GM23338 (cell line): Measurements from ENCODE around the gene FOXO3. TPM values are rescaled to one million over a fixed set of nuclear protein-coding genes. Genes with fewer than 3 reads are reported as not detected.

Source experiments
- ATAC-seq: fragments of 200-7000 bp; cut with Tn5 transposase; 3 replicates; pipeline ENCODE4 v1.9.1; 2020
- DNase-seq: peaks from one replicate; pipeline ENCODE4 v3.0.0-alpha.2; 2015; ENCODE audit warnings: low spot score
- H2AFZ ChIP-seq: fragments of 200-600 bp; sonication (generic); 2 replicates; pipeline ENCODE4 v1.8.0; 2016; ENCODE audit warnings: antibody characterized with exemption, mild to moderate bottlenecking, moderate library complexity
- H3F3A ChIP-seq: fragments of 200-600 bp; sonication (generic); replicated peaks from 2 replicates; pipeline ENCODE4 v1.8.0; 2017; ENCODE audit warnings: antibody characterized with exemption, mixed run types, low read depth
- H3K27ac ChIP-seq: fragments of 200-600 bp; sonication (generic); 2 replicates; pipeline ENCODE4 v1.6.1; 2016; ENCODE audit warnings: low read depth
- H3K27me3 ChIP-seq: fragments of 200-600 bp; sonication (generic); 2 replicates; pipeline ENCODE4 v1.8.0; 2016; ENCODE audit warnings: mild to moderate bottlenecking, mixed run types, moderate library complexity; ENCODE audit not compliant: insufficient read depth
- H3K36me3 ChIP-seq: fragments of 200-600 bp; sonication (generic); 2 replicates; pipeline ENCODE4 v1.8.0; 2016; ENCODE audit warnings: mild to moderate bottlenecking; ENCODE audit not compliant: insufficient read depth
- H3K4me1 ChIP-seq: fragments of 200-600 bp; sonication (generic); 2 replicates; pipeline ENCODE4 v1.8.0; 2016; ENCODE audit warnings: mild to moderate bottlenecking, moderate library complexity; ENCODE audit not compliant: insufficient read depth
- H3K4me2 ChIP-seq: fragments of 200-600 bp; sonication (generic); 2 replicates; pipeline ENCODE4 v1.7.1; 2017; ENCODE audit warnings: mixed run types
- H3K4me3 ChIP-seq: fragments of 200-600 bp; sonication (generic); 2 replicates; pipeline ENCODE4 v1.6.1; 2016; ENCODE audit warnings: mixed run types
- H3K79me2 ChIP-seq: fragments of 200-600 bp; sonication (generic); replicated peaks from 2 replicates; pipeline ENCODE4 v1.8.0; 2017; ENCODE audit warnings: mild to moderate bottlenecking; ENCODE audit not compliant: insufficient read depth
- H3K9me2 ChIP-seq: fragments of 200-600 bp; sonication (generic); 2 replicates; pipeline ENCODE4 v1.8.0; 2017; ENCODE audit not compliant: insufficient read depth
- H4K20me1 ChIP-seq: fragments of 200-600 bp; sonication (generic); replicated peaks from 2 replicates; pipeline ENCODE4 v1.8.0; 2017; ENCODE audit warnings: mild to moderate bottlenecking; ENCODE audit not compliant: insufficient read depth
- H3K27ac Mint-ChIP-seq: 2 replicates; pipeline ENCODE4 v1.8.0; 2020; ENCODE audit warnings: inconsistent platforms, mild to moderate bottlenecking, moderate library complexity, mixed read lengths
- H3K27me3 Mint-ChIP-seq: 3 replicates; pipeline ENCODE4 v1.8.0; 2022; ENCODE audit warnings: low read depth, mild to moderate bottlenecking, moderate library complexity, mixed read lengths, inconsistent platforms; ENCODE audit not compliant: insufficient read depth, poor library complexity
- H3K36me3 Mint-ChIP-seq: 3 replicates; pipeline ENCODE4 v1.8.0; 2021; ENCODE audit warnings: low read depth, mild to moderate bottlenecking, inconsistent platforms, moderate library complexity, mixed read lengths
- H3K4me1 Mint-ChIP-seq: 3 replicates; pipeline ENCODE4 v1.8.0; 2020; ENCODE audit warnings: mild to moderate bottlenecking, inconsistent platforms, mixed read lengths
- H3K4me3 Mint-ChIP-seq: 3 replicates; pipeline ENCODE4 v1.8.0; 2021; ENCODE audit warnings: moderate library complexity, mild to moderate bottlenecking, inconsistent platforms, mixed read lengths
- H3K9me3 Mint-ChIP-seq: 3 replicates; pipeline ENCODE4 v1.8.0; 2020; ENCODE audit warnings: moderate library complexity, mild to moderate bottlenecking, inconsistent platforms, mixed read lengths
- CREB1 ChIP-seq: fragments of 250-450 bp; sonication (Bioruptor Pico); IDR thresholded peaks from 2 replicates; pipeline ENCODE4 v1.5.0; 2020; ENCODE audit warnings: low read depth, mild to moderate bottlenecking, moderate library complexity
- ETS1 ChIP-seq: IDR thresholded peaks from 2 replicates; pipeline ENCODE4 v1.6.1; 2016; ENCODE audit warnings: antibody characterized with exemption
- EZH2 ChIP-seq: fragments of 200-600 bp; sonication (generic); IDR thresholded peaks from one replicate; pipeline ENCODE4 v1.8.0; 2017; ENCODE audit warnings: antibody characterized with exemption, mild to moderate bottlenecking, low read depth; ENCODE audit not compliant: unreplicated experiment
- EZH2phosphoT487 ChIP-seq: fragments of 200-600 bp; sonication (generic); IDR thresholded peaks from one replicate; pipeline ENCODE4 v1.8.1; 2018; ENCODE audit warnings: antibody characterized with exemption; ENCODE audit not compliant: unreplicated experiment
- JUNB ChIP-seq: IDR thresholded peaks from one replicate; pipeline ENCODE4 v1.6.1; 2016; ENCODE audit warnings: antibody characterized with exemption; ENCODE audit not compliant: unreplicated experiment
- NANOG ChIP-seq: IDR thresholded peaks from 2 replicates; pipeline ENCODE4 v1.6.1; 2016; ENCODE audit warnings: antibody characterized with exemption, borderline replicate concordance
- POLR2AphosphoS5 ChIP-seq: IDR thresholded peaks from 2 replicates; pipeline ENCODE4 v1.6.1; 2016; ENCODE audit warnings: antibody characterized with exemption, low read depth
- STAT1 ChIP-seq: IDR thresholded peaks from one replicate; pipeline ENCODE4 v1.6.1; 2016; ENCODE audit warnings: antibody characterized with exemption; ENCODE audit not compliant: unreplicated experiment
- ZNF114 ChIP-seq: fragments of 250-450 bp; sonication (Bioruptor Pico); IDR thresholded peaks from 2 replicates; pipeline ENCODE4 v1.5.0; 2020; ENCODE audit warnings: mild to moderate bottlenecking, moderate library complexity
- ZNF331 ChIP-seq: fragments of 250-450 bp; sonication (Bioruptor Pico); IDR thresholded peaks from 2 replicates; pipeline ENCODE4 v1.5.0; 2020; ENCODE audit warnings: low read depth, mild to moderate bottlenecking, moderate library complexity
- polyA plus RNA-seq: library from polyadenylated mRNA; unstranded; fragments of >200 nt; fragmentation: Nextera tagmentation; extraction: Ambion mirVana; gene quantifications from 2 replicates; pipeline ENCODE4 v1.2.1, GENCODE V29; 2016
- total RNA-seq: library from RNA; depleted of rRNA; stranded (reverse); fragments of >200 nt; shearing (Covaris generic); gene quantifications from 2 replicates; pipeline ENCODE4 v1.2.3, GENCODE V29; 2014
- TF ChIP-seq, protein P1 (sequence below), 2 experiments: fragments of 200-600 bp in 1 of 2; sonication (generic) in 1 of 2; conservative IDR thresholded peaks; 2 replicates each; pipeline versions ENCODE4 v1.5.1 to v1.6.1; 2016 to 2017; ENCODE audit warnings: antibody characterized with exemption in 2 of 2, low read depth in 2 of 2, mild to moderate bottlenecking in 2 of 2, moderate library complexity in 1 of 2
- TF ChIP-seq, protein P2 (sequence below): IDR thresholded peaks from one replicate; pipeline ENCODE4 v1.6.1; 2018; ENCODE audit warnings: antibody characterized with exemption; ENCODE audit not compliant: unreplicated experiment
- TF ChIP-seq, protein P3 (sequence below): fragments of 250-450 bp; sonication (Bioruptor Pico); IDR thresholded peaks from 2 replicates; pipeline ENCODE4 v1.5.0; 2020; ENCODE audit warnings: mild to moderate bottlenecking, moderate library complexity

Gene FOXO3
- total and polyA plus RNA-seq, 2 experiments from 2014 or later, result 9.8 to 20.2 TPM

DNA sequence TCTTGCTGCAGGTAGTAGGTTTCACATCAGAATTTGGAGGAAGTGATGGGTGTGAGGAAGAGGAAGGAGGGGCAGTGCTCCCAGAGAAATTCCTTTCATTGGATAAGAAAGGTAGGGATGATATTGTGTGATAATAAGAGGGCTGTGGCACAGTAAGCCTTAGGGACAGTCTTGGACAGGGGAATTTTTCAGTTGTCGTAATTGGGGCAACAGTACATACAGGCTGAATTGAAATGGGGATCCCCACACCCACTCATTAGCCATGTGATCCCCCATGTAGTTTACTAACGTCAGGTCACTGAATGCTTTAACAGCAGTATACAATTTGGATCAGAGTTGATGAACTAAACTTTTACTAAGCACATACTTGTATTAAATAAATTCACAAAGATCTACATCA, 79.4 kb downstream of the FOXO3 start:
- Mint-ChIP-seq H3K4me1 (peaks cover 70% of the 10 kb centered on the region), H3K9me3 (no peaks in the 10 kb centered on the region), H3K27ac (no peak overlapping the region), H3K4me3 (no peak overlapping the region), H3K36me3 (no peaks in the 10 kb centered on the region), H3K27me3 (peaks cover 2% of the 10 kb centered on the region)
- Histone ChIP-seq H3K4me3 (no peak overlapping the region), H3K4me2 (no peak overlapping the region), H3K36me3 (no peaks in the 10 kb centered on the region), H3K79me2 (peaks cover 59% of the 10 kb centered on the region), H3K27ac (no peak overlapping the region), H3K9me2 (no peaks in the 10 kb centered on the region), H3K27me3 (no peaks in the 10 kb centered on the region), H4K20me1 (0 out of 2 replicates have a peak, but pooled peaks cover 4% of the 10 kb centered on the region), H3K4me1 (peaks cover 45% of the 10 kb centered on the region), H3F3A (no peaks in the 10 kb centered on the region), H2AFZ (no peak overlapping the region)
- ATAC-seq, result no peak
- DNase-seq, result no peak
- TF ChIP-seq CREB1 (CRISPR knock-in tag) (no peak), EZH2phosphoT487 (no peak), EZH2 (no peak), ETS1 (no peak), JUNB (no peak), NANOG (no peak), POLR2AphosphoS5 (no peak), ZNF114 (CRISPR knock-in tag) (no peak), ZNF331 (CRISPR knock-in tag) (no peak), STAT1 (no peak)
- TF ChIP-seq, protein P1, sequence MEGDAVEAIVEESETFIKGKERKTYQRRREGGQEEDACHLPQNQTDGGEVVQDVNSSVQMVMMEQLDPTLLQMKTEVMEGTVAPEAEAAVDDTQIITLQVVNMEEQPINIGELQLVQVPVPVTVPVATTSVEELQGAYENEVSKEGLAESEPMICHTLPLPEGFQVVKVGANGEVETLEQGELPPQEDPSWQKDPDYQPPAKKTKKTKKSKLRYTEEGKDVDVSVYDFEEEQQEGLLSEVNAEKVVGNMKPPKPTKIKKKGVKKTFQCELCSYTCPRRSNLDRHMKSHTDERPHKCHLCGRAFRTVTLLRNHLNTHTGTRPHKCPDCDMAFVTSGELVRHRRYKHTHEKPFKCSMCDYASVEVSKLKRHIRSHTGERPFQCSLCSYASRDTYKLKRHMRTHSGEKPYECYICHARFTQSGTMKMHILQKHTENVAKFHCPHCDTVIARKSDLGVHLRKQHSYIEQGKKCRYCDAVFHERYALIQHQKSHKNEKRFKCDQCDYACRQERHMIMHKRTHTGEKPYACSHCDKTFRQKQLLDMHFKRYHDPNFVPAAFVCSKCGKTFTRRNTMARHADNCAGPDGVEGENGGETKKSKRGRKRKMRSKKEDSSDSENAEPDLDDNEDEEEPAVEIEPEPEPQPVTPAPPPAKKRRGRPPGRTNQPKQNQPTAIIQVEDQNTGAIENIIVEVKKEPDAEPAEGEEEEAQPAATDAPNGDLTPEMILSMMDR (conservative IDR thresholded peaks at IDR 0.05; ENCODE audit: low read depth in 2 of 2), result no peak
- TF ChIP-seq, protein P2, sequence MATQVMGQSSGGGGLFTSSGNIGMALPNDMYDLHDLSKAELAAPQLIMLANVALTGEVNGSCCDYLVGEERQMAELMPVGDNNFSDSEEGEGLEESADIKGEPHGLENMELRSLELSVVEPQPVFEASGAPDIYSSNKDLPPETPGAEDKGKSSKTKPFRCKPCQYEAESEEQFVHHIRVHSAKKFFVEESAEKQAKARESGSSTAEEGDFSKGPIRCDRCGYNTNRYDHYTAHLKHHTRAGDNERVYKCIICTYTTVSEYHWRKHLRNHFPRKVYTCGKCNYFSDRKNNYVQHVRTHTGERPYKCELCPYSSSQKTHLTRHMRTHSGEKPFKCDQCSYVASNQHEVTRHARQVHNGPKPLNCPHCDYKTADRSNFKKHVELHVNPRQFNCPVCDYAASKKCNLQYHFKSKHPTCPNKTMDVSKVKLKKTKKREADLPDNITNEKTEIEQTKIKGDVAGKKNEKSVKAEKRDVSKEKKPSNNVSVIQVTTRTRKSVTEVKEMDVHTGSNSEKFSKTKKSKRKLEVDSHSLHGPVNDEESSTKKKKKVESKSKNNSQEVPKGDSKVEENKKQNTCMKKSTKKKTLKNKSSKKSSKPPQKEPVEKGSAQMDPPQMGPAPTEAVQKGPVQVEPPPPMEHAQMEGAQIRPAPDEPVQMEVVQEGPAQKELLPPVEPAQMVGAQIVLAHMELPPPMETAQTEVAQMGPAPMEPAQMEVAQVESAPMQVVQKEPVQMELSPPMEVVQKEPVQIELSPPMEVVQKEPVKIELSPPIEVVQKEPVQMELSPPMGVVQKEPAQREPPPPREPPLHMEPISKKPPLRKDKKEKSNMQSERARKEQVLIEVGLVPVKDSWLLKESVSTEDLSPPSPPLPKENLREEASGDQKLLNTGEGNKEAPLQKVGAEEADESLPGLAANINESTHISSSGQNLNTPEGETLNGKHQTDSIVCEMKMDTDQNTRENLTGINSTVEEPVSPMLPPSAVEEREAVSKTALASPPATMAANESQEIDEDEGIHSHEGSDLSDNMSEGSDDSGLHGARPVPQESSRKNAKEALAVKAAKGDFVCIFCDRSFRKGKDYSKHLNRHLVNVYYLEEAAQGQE, result no peak
- TF ChIP-seq, protein P3, sequence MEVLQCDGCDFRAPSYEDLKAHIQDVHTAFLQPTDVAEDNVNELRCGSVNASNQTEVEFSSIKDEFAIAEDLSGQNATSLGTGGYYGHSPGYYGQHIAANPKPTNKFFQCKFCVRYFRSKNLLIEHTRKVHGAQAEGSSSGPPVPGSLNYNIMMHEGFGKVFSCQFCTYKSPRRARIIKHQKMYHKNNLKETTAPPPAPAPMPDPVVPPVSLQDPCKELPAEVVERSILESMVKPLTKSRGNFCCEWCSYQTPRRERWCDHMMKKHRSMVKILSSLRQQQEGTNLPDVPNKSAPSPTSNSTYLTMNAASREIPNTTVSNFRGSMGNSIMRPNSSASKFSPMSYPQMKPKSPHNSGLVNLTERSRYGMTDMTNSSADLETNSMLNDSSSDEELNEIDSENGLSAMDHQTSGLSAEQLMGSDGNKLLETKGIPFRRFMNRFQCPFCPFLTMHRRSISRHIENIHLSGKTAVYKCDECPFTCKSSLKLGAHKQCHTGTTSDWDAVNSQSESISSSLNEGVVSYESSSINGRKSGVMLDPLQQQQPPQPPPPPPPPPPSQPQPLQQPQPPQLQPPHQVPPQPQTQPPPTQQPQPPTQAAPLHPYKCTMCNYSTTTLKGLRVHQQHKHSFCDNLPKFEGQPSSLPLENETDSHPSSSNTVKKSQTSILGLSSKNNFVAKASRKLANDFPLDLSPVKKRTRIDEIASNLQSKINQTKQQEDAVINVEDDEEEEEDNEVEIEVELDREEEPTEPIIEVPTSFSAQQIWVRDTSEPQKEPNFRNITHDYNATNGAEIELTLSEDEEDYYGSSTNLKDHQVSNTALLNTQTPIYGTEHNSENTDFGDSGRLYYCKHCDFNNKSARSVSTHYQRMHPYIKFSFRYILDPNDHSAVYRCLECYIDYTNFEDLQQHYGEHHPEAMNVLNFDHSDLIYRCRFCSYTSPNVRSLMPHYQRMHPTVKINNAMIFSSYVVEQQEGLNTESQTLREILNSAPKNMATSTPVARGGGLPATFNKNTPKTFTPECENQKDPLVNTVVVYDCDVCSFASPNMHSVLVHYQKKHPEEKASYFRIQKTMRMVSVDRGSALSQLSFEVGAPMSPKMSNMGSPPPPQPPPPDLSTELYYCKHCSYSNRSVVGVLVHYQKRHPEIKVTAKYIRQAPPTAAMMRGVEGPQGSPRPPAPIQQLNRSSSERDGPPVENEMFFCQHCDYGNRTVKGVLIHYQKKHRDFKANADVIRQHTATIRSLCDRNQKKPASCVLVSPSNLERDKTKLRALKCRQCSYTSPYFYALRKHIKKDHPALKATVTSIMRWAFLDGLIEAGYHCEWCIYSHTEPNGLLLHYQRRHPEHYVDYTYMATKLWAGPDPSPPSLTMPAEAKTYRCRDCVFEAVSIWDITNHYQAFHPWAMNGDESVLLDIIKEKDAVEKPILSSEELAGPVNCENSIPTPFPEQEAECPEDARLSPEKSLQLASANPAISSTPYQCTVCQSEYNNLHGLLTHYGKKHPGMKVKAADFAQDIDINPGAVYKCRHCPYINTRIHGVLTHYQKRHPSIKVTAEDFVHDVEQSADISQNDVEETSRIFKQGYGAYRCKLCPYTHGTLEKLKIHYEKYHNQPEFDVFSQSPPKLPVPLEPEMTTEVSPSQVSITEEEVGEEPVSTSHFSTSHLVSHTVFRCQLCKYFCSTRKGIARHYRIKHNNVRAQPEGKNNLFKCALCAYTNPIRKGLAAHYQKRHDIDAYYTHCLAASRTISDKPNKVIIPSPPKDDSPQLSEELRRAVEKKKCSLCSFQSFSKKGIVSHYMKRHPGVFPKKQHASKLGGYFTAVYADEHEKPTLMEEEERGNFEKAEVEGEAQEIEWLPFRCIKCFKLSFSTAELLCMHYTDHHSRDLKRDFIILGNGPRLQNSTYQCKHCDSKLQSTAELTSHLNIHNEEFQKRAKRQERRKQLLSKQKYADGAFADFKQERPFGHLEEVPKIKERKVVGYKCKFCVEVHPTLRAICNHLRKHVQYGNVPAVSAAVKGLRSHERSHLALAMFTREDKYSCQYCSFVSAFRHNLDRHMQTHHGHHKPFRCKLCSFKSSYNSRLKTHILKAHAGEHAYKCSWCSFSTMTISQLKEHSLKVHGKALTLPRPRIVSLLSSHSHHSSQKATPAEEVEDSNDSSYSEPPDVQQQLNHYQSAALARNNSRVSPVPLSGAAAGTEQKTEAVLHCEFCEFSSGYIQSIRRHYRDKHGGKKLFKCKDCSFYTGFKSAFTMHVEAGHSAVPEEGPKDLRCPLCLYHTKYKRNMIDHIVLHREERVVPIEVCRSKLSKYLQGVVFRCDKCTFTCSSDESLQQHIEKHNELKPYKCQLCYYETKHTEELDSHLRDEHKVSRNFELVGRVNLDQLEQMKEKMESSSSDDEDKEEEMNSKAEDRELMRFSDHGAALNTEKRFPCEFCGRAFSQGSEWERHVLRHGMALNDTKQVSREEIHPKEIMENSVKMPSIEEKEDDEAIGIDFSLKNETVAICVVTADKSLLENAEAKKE, result no peak
